ENCODE measurements around the gene PMPCA.

The PMPCA gene

GRCh38 chr9:136391737-136392537 is 18.5 kb upstream of the PMPCA start:
- DNase-seq = no peak

DNA sequence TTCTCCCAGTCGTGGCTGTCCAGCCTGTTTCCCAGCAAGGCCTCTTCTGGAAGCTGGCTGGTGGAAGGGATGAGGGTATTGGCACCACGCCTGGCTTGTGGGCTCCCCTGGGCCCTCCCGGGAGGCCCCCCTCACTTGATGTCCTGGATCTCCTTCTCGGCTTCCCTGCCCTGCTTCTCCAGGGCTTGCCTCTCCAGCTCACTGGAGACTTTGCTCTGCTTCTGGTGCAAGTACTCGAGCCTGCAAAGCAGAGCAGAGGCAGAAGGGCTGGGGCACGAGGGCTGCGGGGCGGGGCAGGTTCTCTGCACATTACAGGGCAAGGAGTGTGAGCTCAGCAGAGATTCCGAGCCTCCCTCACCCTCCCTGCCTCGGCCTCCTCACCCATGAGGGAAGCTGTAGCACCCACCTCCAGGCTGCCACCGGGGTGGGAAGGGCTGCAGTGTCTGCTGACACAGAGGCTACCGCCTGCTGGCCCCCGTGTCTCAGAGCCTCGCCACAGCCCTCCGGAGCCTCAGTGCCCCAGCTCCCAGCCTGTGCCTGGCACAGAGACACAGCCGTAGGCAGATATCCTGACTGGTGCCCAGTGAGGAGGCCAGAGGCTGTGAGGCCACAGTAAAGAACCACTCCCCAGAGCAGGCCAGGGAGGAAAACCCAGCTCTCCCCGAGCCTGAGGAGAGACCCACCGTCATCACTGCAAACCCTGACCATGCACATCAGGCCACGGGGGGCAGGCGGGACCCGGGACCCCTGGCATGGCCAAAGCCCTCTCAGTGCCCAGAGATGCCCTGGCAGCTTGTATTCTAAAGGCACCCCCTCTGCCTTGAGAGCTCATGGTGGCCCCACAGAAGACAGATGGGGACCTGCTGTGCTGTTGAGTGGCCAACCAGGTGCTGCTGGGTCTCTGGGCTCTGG is 17.7 kb upstream of the PMPCA start:
- in situ Hi-C loops (cut with HindIII; ENCODE audit: low pct_ligation_motif_present, low pct_unique_long_range_greater_than_20kb, low sequenced_read_pairs) = no loop called here
- no peak for DNase-seq

More at GRCh38 chr9:136391737-136392537, 18.5 kb upstream of the PMPCA start:
- in situ Hi-C loops (cut with HindIII; ENCODE audit: low pct_ligation_motif_present, low pct_unique_long_range_greater_than_20kb, low sequenced_read_pairs) = no loop called here

DNA sequence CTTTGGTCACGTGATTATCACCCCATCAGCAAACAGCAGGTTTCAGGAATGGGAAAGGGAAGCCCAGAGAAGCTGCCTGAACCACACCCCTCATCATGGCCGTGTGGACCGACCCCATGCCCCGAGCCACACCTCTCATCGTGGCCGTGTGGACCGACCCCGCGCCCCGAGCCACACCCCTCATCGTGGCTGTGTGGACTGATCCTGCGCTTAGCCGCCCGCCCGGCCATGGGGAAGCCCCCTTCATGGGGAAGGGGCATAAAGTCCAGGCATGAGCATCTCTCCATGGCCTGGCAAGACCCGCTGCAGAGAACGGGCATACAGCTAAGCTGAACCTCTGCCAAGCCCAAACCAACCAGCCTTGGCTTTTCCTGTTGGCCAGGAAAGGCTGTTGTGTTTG is 16.9 kb upstream of the PMPCA start:
- in situ Hi-C loops (cut with HindIII; ENCODE audit: low pct_ligation_motif_present, low pct_unique_long_range_greater_than_20kb, low sequenced_read_pairs) = no loop called here
- DNase-seq = no peak

GRCh38 chr9:136394312-136395019 is 16.0 kb upstream of the PMPCA start:
- no peak for DNase-seq
- in situ Hi-C loops (cut with HindIII; ENCODE audit: low pct_ligation_motif_present, low pct_unique_long_range_greater_than_20kb, low sequenced_read_pairs) = no loop called here

GRCh38 chr9:136395020-136395340 is 15.5 kb upstream of the PMPCA start:
- DNase-seq = no peak
- in situ Hi-C loops (cut with HindIII; ENCODE audit: low pct_ligation_motif_present, low pct_unique_long_range_greater_than_20kb, low sequenced_read_pairs) = no loop called here

- in situ Hi-C loops (cut with HindIII; ENCODE audit: low pct_ligation_motif_present, low pct_unique_long_range_greater_than_20kb, low sequenced_read_pairs) = no loop called here
- DNase-seq = no peak
These were observed 14.9 kb upstream of the PMPCA start for GRCh38 chr9:136395345-136396218.

DNA sequence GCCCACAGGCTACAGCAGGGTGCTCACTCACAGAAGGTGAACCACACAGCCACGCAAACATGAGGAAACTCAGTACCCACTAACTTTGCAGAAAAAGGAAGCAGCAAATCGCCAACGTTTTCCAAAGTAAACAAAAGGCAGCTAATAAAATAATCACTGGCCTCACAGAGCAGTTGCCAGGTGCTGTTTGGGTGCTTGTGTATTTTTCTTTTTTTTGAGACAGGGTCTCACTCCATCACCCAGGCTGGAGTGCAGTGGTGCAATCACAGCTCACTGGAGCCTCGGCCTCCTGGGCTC is 14.3 kb upstream of the PMPCA start:
- no peak for DNase-seq
- in situ Hi-C loops (cut with HindIII; ENCODE audit: low pct_ligation_motif_present, low pct_unique_long_range_greater_than_20kb, low sequenced_read_pairs) = no loop called here

- DNase-seq = no peak
- in situ Hi-C loops (cut with HindIII; ENCODE audit: low pct_ligation_motif_present, low pct_unique_long_range_greater_than_20kb, low sequenced_read_pairs) = no loop called here
These were observed 12.8 kb upstream of the PMPCA start for GRCh38 chr9:136397643-136398042.

DNA sequence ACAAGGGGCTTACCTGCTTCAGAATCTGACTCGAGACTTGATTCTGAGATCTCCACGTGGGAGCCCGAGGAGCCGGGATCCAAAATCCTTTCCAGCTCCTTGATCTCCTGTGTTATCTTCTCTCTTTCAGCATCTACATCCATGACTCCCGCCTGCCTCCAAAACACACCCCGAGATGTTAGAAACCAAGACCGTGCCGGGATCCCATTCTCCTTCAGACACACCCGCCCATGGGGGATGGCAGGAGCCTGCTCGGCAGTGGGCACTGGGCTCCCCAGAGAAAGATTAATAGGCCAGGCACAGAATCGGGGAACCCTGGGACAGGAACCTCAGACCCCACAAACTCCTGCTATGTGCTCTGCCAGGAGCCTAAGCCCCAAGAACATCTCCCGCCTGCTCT is 12.2 kb upstream of the PMPCA start:
- in situ Hi-C loops (cut with HindIII; ENCODE audit: low pct_ligation_motif_present, low pct_unique_long_range_greater_than_20kb, low sequenced_read_pairs) = no loop called here
- no peak for DNase-seq

DNA sequence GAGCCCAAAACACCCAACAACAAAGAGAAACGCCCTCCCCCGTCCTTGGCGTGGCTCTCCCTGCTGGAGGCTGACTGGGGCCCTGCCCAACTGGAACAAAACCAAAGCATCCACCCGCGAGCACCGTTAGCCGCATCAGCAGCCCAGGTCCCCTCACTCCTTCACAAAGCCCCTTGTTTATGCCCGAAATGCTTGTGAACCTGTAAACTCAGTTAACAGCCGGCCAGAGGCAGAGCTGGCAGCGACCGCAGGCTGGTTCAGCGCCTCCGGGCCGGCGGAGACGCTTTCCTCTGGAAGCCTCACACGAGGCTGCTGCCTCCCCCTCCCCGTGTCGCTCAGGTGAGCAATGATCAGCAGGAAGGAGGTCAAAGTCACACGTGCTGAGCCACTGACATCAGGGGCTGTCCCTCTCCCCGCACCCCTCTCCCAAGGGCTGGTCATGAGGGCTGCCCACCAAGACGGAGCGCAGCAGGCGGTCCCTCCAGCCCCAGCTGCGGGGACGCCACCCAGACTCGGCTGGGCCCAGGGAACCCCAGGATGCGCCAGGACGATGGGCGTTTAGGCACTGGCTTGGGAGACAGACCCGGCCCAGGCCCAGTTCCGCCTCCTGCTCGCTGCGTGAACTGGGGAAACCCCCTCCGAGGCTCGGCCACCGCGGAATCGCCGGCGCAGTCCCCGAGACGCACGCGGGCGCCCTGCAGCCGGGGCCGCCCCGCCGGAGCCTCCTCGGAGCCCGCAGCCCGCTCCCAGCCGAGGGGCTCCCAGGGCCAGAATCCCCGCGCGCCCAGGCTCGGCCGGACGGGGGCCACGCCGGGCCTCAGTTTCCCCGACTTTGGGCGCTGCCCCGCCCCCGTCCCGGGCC is 11.1 kb upstream of the PMPCA start:
- peak; percentile 13 for DNase-seq
- in situ Hi-C loops (cut with HindIII; ENCODE audit: low pct_ligation_motif_present, low pct_unique_long_range_greater_than_20kb, low sequenced_read_pairs) = no loop called here

- peak; percentile 84 for DNase-seq
- in situ Hi-C loops (cut with HindIII; ENCODE audit: low pct_ligation_motif_present, low pct_unique_long_range_greater_than_20kb, low sequenced_read_pairs) = no loop called here
These were observed 10.2 kb upstream of the PMPCA start, which contains the start of gene SNAPC4 for GRCh38 chr9:136400038-136400834. Gene SNAPC4 (minus strand): TSS chr9:136400170. CDS start chr9:136398428, 1,742 bp downstream.

DNA sequence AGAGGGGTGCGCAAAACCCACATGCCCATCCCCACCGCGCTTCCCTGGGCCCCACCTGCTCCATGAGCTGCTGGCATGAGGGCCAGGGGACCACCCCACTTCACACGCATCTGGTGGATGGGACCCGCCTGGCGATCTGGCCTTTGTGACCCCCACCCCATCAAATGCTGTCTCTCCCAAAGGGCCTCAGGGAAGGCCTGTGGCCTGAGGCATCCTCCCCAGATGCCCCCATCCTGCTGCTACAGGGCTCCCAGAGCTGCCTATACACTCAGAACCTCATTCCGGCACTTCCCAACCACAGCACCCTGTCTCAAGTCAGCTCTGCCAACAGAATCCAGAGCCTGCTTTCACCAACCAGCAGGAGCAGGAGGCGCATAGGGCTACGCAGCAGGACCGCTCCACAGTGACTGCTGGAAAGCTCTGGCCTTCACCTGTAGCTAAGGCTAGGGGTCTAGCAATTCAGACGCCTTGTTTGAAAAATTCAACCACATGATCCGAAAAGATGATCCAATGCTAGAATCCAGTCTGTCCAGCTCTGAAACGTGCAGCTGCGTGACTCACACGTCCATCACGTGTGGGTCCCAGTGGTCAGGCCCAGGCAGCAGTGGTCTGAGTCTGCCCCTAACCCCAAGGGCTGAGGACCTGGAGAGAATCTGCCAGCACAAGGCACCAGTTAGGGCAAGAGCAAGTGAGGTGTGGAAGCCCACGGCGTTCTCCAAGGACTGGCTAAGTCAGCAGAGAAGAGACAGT is 9.1 kb upstream of the PMPCA start:
- no peak for DNase-seq
- in situ Hi-C loops (cut with HindIII; ENCODE audit: low pct_ligation_motif_present, low pct_unique_long_range_greater_than_20kb, low sequenced_read_pairs) = no loop called here

- DNase-seq = no peak
- in situ Hi-C loops (cut with HindIII; ENCODE audit: low pct_ligation_motif_present, low pct_unique_long_range_greater_than_20kb, low sequenced_read_pairs) = no loop called here
These were observed 8.4 kb upstream of the PMPCA start for GRCh38 chr9:136402067-136402466.

GRCh38 chr9:136403538-136403914 is 6.9 kb upstream of the PMPCA start:
- in situ Hi-C loops (cut with HindIII; ENCODE audit: low pct_ligation_motif_present, low pct_unique_long_range_greater_than_20kb, low sequenced_read_pairs) = no loop called here

GRCh38 chr9:136403915-136404800 is 6.3 kb upstream of the PMPCA start:
- in situ Hi-C loops (cut with HindIII; ENCODE audit: low pct_ligation_motif_present, low pct_unique_long_range_greater_than_20kb, low sequenced_read_pairs) = no loop called here
- DNase-seq = no peak

More at GRCh38 chr9:136403538-136403914, 6.9 kb upstream of the PMPCA start:
- DNase-seq = no peak
